Activated CD4-positive, alpha-beta T cell treated with anti-CD3 and anti-CD28 coated beads, Interleukin-2, amount 50 U/mL, for 48 hours (primary cell): Measurements from ENCODE around the gene CNST.
"Not testable (repeated sequence)": the region's sequence is repeated elsewhere in the genome, so short reads cannot be mapped to it uniquely, and the experiment has no call there.

ENCODE experiments used
- DNase-seq, 2 experiments: peaks; one replicate each; pipeline ENCODE4 v3.0.0-alpha.2; 2020

Gene CNST

GRCh38 chr1:246680696-246681130, 114.5 kb downstream of the CNST start:
- no peak for DNase-seq

GRCh38 chr1:246681900-246682895, 115.9 kb downstream of the CNST start:
- no peak for DNase-seq

- no peak for DNase-seq
Measured at GRCh38 chr1:246683521-246683920, 117.3 kb downstream of the CNST start.

- no peak for DNase-seq
Measured at GRCh38 chr1:246687002-246687401, 120.7 kb downstream of the CNST start.

GRCh38 chr1:246689409-246690008, 123.3 kb downstream of the CNST start:
- DNase-seq: peak; percentile 27 to 43

GRCh38 chr1:246690100-246690499, 123.8 kb downstream of the CNST start:
- DNase-seq: no peak

- DNase-seq: no peak
Measured at GRCh38 chr1:246691622-246692495, 125.6 kb downstream of the CNST start.

GRCh38 chr1:246694213-246694895, 128.1 kb downstream of the CNST start:
- not testable (repeated sequence) for DNase-seq

- no peak for DNase-seq
Measured at GRCh38 chr1:246695136-246695535, 128.9 kb downstream of the CNST start.

GRCh38 chr1:246695666-246696065, 129.4 kb downstream of the CNST start:
- DNase-seq: no peak

GRCh38 chr1:246698466-246699094, 132.3 kb downstream of the CNST start:
- DNase-seq: no peak

GRCh38 chr1:246699095-246699735, 133.0 kb downstream of the CNST start:
- peak; percentile 80 to 88 for DNase-seq

- DNase-seq: no peak
Measured at GRCh38 chr1:246703581-246703980, 137.3 kb downstream of the CNST start.

GRCh38 chr1:246705368-246705767, 139.1 kb downstream of the CNST start:
- no peak for DNase-seq

GRCh38 chr1:246708166-246708565, 141.9 kb downstream of the CNST start:
- DNase-seq: no peak

- DNase-seq: no peak
Measured at GRCh38 chr1:246709196-246709595, 142.9 kb downstream of the CNST start.

- DNase-seq: no peak
Measured at GRCh38 chr1:246709835-246710234, 143.6 kb downstream of the CNST start.

GRCh38 chr1:246711548-246712003, 145.3 kb downstream of the CNST start:
- no peak for DNase-seq

GRCh38 chr1:246712428-246712827, 146.2 kb downstream of the CNST start:
- DNase-seq: not testable (repeated sequence)
